Subcutaneous abdominal adipose tissue (tissue), 5 donors: ENCODE results near the gene UNC119.

Experiments
- H3K27ac ChIP-seq: one replicate; pipeline ENCODE4 v1.7.0; 2013; ENCODE audit warnings: low read depth, mild to moderate bottlenecking, inconsistent platforms, low read length, moderate library complexity
- H3K27me3 ChIP-seq, 5 donors: one replicate each; pipeline ENCODE4 v1.7.0; 2013; ENCODE audit warnings: low read length in 5 of 5, inconsistent platforms in 1 of 5; ENCODE audit not compliant: control insufficient read depth in 5 of 5, insufficient read depth in 4 of 5
- H3K36me3 ChIP-seq, 5 donors: one replicate each; pipeline ENCODE4 v1.7.0; 2013; ENCODE audit warnings: low read length in 5 of 5; ENCODE audit not compliant: control insufficient read depth in 5 of 5, insufficient read depth in 5 of 5
- H3K4me1 ChIP-seq, 5 donors: one replicate each; pipeline ENCODE4 v1.7.0; 2013; ENCODE audit warnings: low read length in 5 of 5, mild to moderate bottlenecking in 3 of 5, moderate library complexity in 1 of 5; ENCODE audit not compliant: control insufficient read depth in 5 of 5, insufficient read depth in 5 of 5
- H3K4me3 ChIP-seq, 5 donors: one replicate each; pipeline ENCODE4 v1.7.0; 2013; ENCODE audit warnings: low read length in 5 of 5, low read depth in 1 of 5
- H3K9ac ChIP-seq, 5 donors: one replicate each; pipeline ENCODE4 v1.7.0; 2013; ENCODE audit warnings: low read length in 5 of 5, mild to moderate bottlenecking in 4 of 5, moderate library complexity in 3 of 5
- H3K9me3 ChIP-seq, 5 donors: one replicate each; pipeline ENCODE4 v1.7.0; 2013; ENCODE audit warnings: low read length in 5 of 5; ENCODE audit not compliant: control insufficient read depth in 5 of 5
- donor health status: healthy.
- donor health status: healthy.
- donor health status: healthy.
- donor health status: healthy.
- donor health status: healthy.

Gene UNC119

GRCh38 chr17:28552176-28552999 is at the start of gene UNC119:
TSS of gene UNC119 (minus strand) at chr17:28552624. CDS start at chr17:28552557, 67 bp downstream.
- Histone ChIP-seq H3K4me1 (peaks cover 7 to 35% (median 31%) of the 10 kb centered on the region in 5 donors), H3K36me3 (peaks cover 3 to 44% (median 42%) of the 10 kb centered on the region in 5 donors), H3K4me3 (peak within 1 kb of the TSS; percentile 67 to 78 (median 73)), H3K9ac (peak within 1 kb of the TSS; percentile 56 to 73 (median 67)), H3K9me3 (no peaks in the 10 kb centered on the region), H3K27me3 (no peaks in the 10 kb centered on the region), H3K27ac (peak within 1 kb of the TSS; percentile 10)

- Histone ChIP-seq H3K9me3 (no peaks in the 10 kb centered on the region), H3K9ac (peak overlapping the region; percentile 84 to 97 (median 94)), H3K27ac (peak overlapping the region; percentile 98), H3K4me1 (peaks cover 0 to 23% (median 15%) of the 10 kb centered on the region in 5 donors), H3K27me3 (no peaks in the 10 kb centered on the region), H3K4me3 (peak overlapping the region; percentile 80 to 90 (median 86)), H3K36me3 (no peaks in the 10 kb centered on the region)
These were observed 47.1 kb upstream of the UNC119 start for GRCh38 chr17:28599311-28600184.

- Histone ChIP-seq H3K9ac (peak within 1 kb of the TSS; percentile 84 to 97 (median 94)), H3K9me3 (no peaks in the 10 kb centered on the region), H3K4me1 (peaks cover 0 to 23% (median 15%) of the 10 kb centered on the region in 5 donors), H3K27ac (peak within 1 kb of the TSS; percentile 98), H3K36me3 (no peaks in the 10 kb centered on the region), H3K4me3 (peak within 1 kb of the TSS; percentile 80 to 90 (median 86)), H3K27me3 (no peaks in the 10 kb centered on the region)
These were observed 46.4 kb upstream of the UNC119 start, which contains the start of gene SPAG5 for GRCh38 chr17:28598799-28599310. TSS of gene SPAG5 (minus strand) at chr17:28599025. CDS start at chr17:28598946, 79 bp downstream.

DNA sequence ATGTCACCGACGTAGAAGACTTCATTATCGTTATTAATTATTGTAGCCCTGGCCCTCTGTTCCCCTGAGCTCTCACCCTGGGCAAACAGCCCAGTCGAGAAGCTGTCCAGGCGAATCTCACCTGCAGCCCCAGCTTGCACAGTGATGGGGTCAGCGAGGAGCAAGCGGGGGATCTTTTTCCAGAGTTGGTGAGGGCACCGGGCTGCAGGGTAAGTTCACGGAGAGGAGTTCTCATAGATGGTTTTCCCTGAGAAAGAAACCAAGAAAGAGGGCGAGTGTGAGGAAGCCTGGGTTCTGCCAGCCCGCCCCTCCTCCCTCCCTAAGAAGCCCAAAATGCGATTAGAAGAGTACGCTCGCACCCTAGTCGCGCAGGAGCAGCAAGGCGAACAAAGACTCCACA is 46.0 kb upstream of the UNC119 start:
- H3K9me3 ChIP-seq = no peaks in the 10 kb centered on the region
- H3K36me3 ChIP-seq = no peaks in the 10 kb centered on the region
- peak overlapping the region; percentile 68 to 90 (median 86) for H3K4me3 ChIP-seq
- H3K27me3 ChIP-seq = no peaks in the 10 kb centered on the region
- H3K9ac ChIP-seq = peak overlapping the region in 4 of 5 donors; percentile 59 to 97 (median 89)
- H3K27ac ChIP-seq = peak overlapping the region; percentile 98
- peaks cover 0 to 23% (median 15%) of the 10 kb centered on the region in 5 donors for H3K4me1 ChIP-seq

DNA sequence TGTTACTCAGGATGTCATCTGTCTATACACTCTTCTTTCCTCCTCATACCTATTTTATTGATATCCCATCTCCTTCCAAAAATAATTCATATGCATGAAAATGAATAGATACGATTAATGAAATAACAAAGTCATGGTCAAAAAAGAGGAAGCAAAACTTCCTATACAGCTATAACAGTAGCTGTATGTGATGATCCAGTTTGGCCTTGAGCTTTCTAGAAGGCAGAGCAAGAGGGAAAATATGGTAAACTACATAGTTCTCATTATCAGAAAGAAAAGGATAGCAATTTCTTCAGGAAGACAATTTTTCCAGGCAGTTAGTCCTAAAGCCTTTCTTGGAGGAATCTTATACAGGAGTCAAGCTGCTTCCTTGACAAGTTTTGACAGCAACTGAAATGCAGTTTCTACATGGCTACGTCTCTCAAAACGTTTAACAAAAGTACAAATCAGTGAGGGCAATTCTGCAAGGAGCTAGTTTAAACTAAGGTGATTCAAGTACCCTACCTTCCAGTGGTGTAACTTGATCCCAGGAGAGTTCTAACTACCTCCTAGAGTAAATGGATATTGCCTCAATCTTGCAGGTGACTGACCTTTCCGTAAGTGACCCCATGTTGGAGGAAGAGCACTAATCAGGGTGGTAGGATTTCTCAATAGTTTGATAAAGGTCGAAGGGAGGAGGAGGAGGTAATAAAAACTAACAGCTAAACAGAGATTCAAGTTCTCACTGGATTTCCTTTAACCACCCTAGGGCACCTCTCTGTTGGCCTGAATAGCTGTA is 45.4 kb upstream of the UNC119 start:
- Histone ChIP-seq H3K9me3 (no peaks in the 10 kb centered on the region), H3K36me3 (no peaks in the 10 kb centered on the region), H3K9ac (no peak overlapping the region), H3K27me3 (no peaks in the 10 kb centered on the region), H3K4me3 (peak overlapping the region in 1 of 5 donors; percentile 80), H3K4me1 (peaks cover 0 to 23% (median 15%) of the 10 kb centered on the region in 5 donors), H3K27ac (no peak overlapping the region)

DNA sequence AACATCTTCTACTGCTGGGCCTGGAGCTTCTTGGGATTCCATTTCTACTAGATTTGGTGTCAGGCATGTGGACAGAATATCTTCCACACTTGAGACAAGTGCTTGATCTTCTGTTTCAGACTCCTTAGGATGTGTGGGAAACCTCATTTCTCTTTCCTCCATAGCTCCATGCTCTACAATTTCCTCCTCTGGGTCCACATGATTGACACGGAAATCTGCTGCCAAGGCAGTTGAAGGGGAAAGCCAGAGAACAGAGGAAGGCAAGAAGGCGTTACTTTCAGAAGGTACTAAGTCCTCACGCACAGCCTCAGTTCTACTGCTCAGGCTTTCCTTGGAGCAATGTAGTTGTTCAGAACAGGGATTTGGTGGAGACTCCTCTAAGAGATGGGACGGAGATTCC is 39.8 kb upstream of the UNC119 start:
- Histone ChIP-seq H3K27ac (no peak overlapping the region), H3K9ac (no peak overlapping the region), H3K27me3 (no peaks in the 10 kb centered on the region), H3K4me1 (peaks cover 0 to 13% (median 10%) of the 10 kb centered on the region in 5 donors), H3K4me3 (no peak overlapping the region), H3K36me3 (peaks cover 0 to 10% (median 0%) of the 10 kb centered on the region in 5 donors), H3K9me3 (no peaks in the 10 kb centered on the region)

GRCh38 chr17:28585851-28586250 is 33.4 kb upstream of the UNC119 start:
- H3K27me3 ChIP-seq = no peaks in the 10 kb centered on the region

GRCh38 chr17:28584434-28584833 is 32.0 kb upstream of the UNC119 start:
- H3K27ac ChIP-seq = no peak overlapping the region
- H3K9ac ChIP-seq = no peak overlapping the region

More at GRCh38 chr17:28585851-28586250, 33.4 kb upstream of the UNC119 start:
- H3K9ac ChIP-seq = no peak overlapping the region
- H3K4me1 ChIP-seq = no peaks in the 10 kb centered on the region
- H3K36me3 ChIP-seq = peaks cover 5 to 30% (median 12%) of the 10 kb centered on the region in 5 donors
- H3K4me3 ChIP-seq = no peak overlapping the region
- H3K9me3 ChIP-seq = no peaks in the 10 kb centered on the region
- H3K27ac ChIP-seq = no peak overlapping the region

GRCh38 chr17:28582513-28582912 is 30.1 kb upstream of the UNC119 start:
- Histone ChIP-seq H3K9me3 (no peaks in the 10 kb centered on the region), H3K27me3 (no peaks in the 10 kb centered on the region), H3K9ac (no peak overlapping the region), H3K36me3 (peaks cover 5 to 35% (median 15%) of the 10 kb centered on the region in 5 donors), H3K4me1 (peaks cover 0 to under 1% (median under 1%) of the 10 kb centered on the region in 5 donors), H3K27ac (no peak overlapping the region), H3K4me3 (no peak overlapping the region)

More at GRCh38 chr17:28584434-28584833, 32.0 kb upstream of the UNC119 start:
- Histone ChIP-seq H3K27me3 (no peaks in the 10 kb centered on the region), H3K4me3 (no peak overlapping the region), H3K9me3 (no peaks in the 10 kb centered on the region), H3K36me3 (peaks cover 5 to 30% (median 12%) of the 10 kb centered on the region in 5 donors), H3K4me1 (no peaks in the 10 kb centered on the region)
